Raji (cell line): Measurements from ENCODE around the gene DOCK2.

Experiments
- POLR2A ChIP-seq: IDR thresholded peaks from 2 replicates; pipeline ENCODE4 v1.6.1; 2011; ENCODE audit warnings: low read depth, low read length, control low read depth; ENCODE audit not compliant: insufficient read depth

Gene DOCK2

GRCh38 chr5:169717288-169717687 is 80.2 kb downstream of the DOCK2 start:
- TF ChIP-seq POLR2A: no peak

- TF ChIP-seq POLR2A: no peak
These were observed 82.6 kb downstream of the DOCK2 start for GRCh38 chr5:169719360-169720314.

DNA sequence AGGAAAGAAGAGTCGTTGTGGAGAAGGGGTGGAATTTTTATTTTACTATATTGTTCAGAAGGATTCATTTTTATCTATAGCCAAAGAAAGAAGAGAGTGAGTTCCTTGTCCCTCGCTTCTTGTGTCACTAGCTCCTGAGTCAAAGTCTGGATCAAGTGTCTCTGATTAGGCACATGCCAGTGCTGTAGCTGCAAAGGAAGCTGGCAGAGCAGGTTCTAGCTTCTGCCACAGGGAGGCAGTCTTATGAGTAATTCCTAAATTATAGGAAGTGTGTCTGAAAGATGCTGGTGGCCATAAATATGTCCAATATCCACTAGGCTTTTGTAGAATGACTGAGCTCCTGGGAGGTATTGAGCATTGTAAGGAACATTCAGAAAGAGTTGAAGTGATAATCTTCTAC is 84.7 kb downstream of the DOCK2 start:
- TF ChIP-seq POLR2A: no peak

- no peak for TF ChIP-seq POLR2A
These were observed 86.2 kb downstream of the DOCK2 start for GRCh38 chr5:169723103-169723831.

- no peak for TF ChIP-seq POLR2A
These were observed 87.4 kb downstream of the DOCK2 start for GRCh38 chr5:169724303-169725087.

DNA sequence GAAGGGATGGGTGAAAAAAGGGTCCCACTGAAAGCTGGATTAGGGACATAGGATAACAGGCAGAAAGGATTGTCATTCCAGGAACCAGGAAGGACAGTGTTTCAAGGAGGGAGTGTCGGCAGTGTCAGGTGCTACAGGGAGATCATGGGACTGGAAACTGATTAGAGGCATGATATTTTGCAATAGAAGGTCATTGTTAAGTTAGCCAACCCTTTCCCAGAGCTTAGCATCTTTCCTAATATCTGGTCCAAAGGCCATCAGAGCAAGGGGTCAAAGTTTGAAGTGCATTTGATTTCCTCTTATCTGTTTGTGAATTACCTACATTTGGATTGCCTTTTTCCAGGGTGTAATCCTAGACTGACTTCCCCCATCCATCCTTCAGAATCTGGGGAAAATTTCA is 91.3 kb downstream of the DOCK2 start:
- TF ChIP-seq POLR2A: no peak

DNA sequence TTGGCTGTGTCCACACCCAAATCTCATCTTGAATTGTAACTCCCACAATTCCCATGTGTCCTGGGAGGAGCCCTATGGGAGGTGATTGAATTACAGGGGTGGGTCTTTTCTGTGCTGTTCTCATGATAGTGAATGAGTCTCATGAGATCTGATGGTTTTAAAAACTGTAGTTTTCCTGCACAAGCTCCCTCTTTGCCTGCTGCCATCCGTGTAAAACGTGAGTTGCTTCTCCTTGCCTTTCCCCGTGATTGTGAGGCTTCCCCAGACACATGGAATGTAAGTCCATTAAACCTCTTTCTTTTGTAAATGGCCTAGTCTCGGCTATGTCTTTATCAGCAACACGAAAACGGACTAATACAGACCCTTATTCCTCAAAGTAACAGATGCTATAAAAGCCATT is 94.1 kb downstream of the DOCK2 start:
- TF ChIP-seq POLR2A: no peak

DNA sequence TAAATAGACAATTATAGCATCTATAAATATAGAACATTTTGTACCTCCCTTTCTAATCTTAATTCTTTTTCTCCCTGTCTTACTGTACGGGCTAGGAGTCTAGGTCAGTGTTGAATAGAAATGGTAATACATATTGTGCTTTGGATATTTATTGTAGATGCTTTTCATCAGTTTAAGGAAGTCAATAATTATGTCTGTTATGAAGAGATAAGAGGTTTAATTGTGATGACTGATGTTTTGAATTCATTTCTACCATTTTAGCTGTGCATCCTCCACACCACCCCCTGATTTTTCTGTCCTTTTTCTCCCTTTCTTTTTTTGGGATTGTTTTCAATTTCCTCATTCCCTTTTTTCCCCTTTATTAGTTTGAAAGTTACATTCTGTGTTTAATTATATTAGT is 95.8 kb downstream of the DOCK2 start:
- no peak for TF ChIP-seq POLR2A

DNA sequence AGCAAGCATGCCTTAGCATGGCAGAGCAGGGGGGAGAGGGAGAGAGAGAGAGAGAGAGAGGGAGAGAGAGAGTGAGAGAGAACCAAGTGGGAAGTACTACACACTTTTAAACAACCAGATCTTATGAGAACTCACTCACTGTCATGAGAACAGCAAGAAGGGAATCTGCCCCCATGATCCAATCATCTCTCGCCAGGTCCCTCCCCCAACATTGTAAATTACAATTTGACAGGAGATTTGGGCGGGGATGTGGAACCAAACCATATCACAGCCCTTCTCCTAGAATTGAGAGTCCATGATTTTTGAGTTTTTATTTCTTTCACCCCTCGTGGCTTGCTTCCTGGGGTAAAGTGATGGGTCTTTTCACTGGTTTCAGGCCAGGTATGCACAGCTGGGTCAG is 98.8 kb downstream of the DOCK2 start:
- TF ChIP-seq POLR2A: no peak

DNA sequence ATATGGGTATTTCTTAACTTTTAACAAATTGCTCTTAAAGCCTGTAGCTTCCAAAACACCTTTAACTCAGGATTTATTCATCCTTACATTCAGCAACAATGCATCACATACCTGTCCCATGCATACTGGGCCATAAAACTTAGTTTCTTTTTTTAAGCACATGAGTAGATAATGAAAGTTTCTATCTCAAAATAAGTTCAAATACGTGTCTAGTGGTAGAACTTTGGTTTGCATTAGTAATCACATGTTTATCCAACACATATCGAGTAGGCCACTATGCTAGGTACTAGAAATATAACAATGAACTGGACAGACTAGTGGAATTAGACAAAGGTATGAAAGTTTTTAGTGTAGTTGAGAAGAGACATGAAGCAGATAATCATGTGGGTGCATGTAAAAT is 99.6 kb downstream of the DOCK2 start:
- TF ChIP-seq POLR2A: no peak

GRCh38 chr5:169740435-169740834 is 103.4 kb downstream of the DOCK2 start:
- TF ChIP-seq POLR2A: no peak

DNA sequence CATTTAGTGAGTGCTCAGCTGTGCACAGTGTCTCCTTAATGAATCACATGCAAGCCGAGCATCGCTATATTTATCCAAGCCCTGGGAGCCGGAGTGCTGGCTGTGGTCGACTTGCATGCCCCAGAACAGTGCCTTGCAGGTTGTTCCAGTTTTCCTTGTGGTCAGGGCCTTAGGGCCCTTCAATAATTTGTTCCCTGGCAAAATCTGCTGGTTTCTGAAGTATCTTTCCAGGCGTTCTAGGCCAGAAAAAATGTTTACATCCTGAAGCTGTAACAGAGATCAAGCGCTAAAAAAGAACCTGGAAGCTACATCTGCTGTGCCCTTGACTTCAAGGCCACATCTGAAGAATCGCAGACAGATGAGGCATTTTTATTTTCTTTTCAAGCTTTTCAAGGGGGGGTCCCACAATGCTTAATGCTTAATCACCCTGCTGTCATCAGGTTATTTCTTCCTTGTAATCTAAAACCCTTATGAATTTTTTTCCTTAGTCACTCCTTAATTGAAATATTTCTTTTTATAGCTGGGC is 105.8 kb downstream of the DOCK2 start:
- TF ChIP-seq POLR2A: no peak

DNA sequence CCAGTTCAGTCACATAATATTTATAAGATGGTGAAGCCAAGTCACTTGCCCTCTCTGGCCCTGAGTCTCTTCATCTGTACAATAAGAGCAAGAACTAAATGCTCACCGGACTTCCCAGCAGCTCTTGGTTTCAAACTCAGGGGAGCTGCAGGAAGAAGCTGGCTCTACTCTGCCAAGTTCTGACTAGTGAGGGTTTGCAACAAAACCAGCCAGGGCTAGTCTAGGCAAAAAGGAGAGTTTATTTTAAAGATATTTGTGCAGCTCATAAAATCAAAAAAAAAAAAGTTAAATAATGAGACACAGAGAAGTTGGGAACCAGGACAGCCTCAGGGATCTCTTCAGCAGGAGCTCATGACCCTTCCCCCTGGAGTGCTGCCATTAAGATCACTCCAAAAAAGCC is 107.3 kb downstream of the DOCK2 start:
- TF ChIP-seq POLR2A: no peak

DNA sequence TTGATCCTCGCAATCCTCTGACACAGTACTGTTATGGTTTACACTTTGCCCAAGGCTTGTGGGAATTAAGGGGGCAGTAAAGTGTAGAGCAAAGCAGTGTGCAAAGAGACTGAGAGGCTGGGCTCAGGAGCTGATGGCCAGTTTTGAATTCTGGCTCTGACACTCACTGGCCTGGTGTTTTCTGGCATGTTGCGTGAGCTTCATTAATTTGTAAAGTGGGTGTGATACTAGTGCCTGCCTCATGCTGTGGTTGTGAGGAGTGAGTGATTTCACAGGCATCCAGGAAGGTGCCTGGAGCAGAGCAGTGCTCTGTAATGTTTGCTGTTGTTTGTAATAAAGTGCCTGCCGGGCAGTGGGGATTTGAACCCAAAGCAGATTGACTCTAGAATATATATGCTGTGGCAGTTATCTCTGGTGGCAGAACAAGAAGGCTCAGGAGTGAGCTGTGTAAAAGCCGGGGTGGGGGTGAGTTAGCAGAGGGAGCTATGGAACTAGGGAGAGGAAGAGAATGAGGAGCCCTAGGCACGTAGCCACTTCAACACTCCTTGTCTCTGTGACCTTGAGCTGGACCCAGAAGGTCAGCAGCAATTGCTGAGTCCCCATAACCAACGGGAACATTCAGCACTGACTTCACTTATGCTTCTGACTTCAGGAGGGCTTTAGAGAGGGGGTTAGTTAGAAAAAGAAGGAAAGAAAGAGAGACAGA is 108.5 kb downstream of the DOCK2 start:
- no peak for TF ChIP-seq POLR2A
